Esophagus squamous epithelium (tissue), 4 donors: ENCODE measurements around the gene CYTL1.

Experiments
- CTCF ChIP-seq, 6 experiments: fragments of 450-650 bp in 4 of 6; fragments of 200-600 bp in 2 of 6; sonication (generic) in 2 of 6; IDR thresholded peaks; one replicate each; pipeline ENCODE4 v1.5.1; 2016 to 2019; ENCODE audit warnings: antibody characterized with exemption in 6 of 6, mild to moderate bottlenecking in 4 of 6, moderate library complexity in 4 of 6
- POLR2A ChIP-seq, 4 donors: fragments of 450-650 bp; IDR thresholded peaks; one replicate each; pipeline ENCODE4 v1.6.1; 2017; ENCODE audit warnings: antibody characterized with exemption in 4 of 4, mild to moderate bottlenecking in 4 of 4, moderate library complexity in 3 of 4

GRCh38 chr4:5067908-5068307 lies 48.6 kb upstream of the CYTL1 start:
- TF ChIP-seq CTCF (IDR thresholded peaks at IDR 0.05), result no peak
- no peak for TF ChIP-seq POLR2A (IDR thresholded peaks at IDR 0.05)
